NT2/D1 (cell line): Measurements from ENCODE around the gene SORBS2.

Source experiments
- SUZ12 ChIP-seq: IDR thresholded peaks from 2 replicates; pipeline ENCODE4 v1.6.1; 2011; ENCODE audit not compliant: insufficient read length, insufficient read depth; ENCODE audit errors: extremely low read depth
- YY1 ChIP-seq: IDR thresholded peaks from 2 replicates; pipeline ENCODE4 v1.6.1; 2011; ENCODE audit not compliant: insufficient read length, insufficient read depth

GRCh38 chr4:185565696-185566095 is 246.3 kb downstream of the SORBS2 start:
- no peak for TF ChIP-seq YY1
- no peak for TF ChIP-seq SUZ12
